BLaER1 (cell line): Measurements from ENCODE around the gene PCMT1.
"Not testable (repeated sequence)": the region's sequence is repeated elsewhere in the genome, so short reads cannot be mapped to it uniquely, and the experiment has no call there.

Experiments
- H3K27ac ChIP-seq: shearing (Covaris generic); formaldehyde crosslinking; 2 replicates; pipeline ENCODE4 v1.8.1; 2022
- H3K27me3 ChIP-seq: shearing (Covaris generic); formaldehyde crosslinking; 2 replicates; pipeline ENCODE4 v1.8.1; 2022
- H3K36me3 ChIP-seq: shearing (Covaris generic); formaldehyde crosslinking; 2 replicates; pipeline ENCODE4 v1.8.1; 2022
- H3K4me1 ChIP-seq: shearing (Covaris generic); formaldehyde crosslinking; 2 replicates; pipeline ENCODE4 v1.8.1; 2022
- H3K4me2 ChIP-seq: shearing (Covaris generic); formaldehyde crosslinking; 2 replicates; pipeline ENCODE4 v1.8.1; 2022
- H3K4me3 ChIP-seq: shearing (Covaris generic); formaldehyde crosslinking; 2 replicates; pipeline ENCODE4 v1.8.1; 2022
- H3K9ac ChIP-seq: shearing (Covaris generic); formaldehyde crosslinking; 2 replicates; pipeline ENCODE4 v1.8.1; 2022
- H3K9me3 ChIP-seq: shearing (Covaris generic); formaldehyde crosslinking; 2 replicates; pipeline ENCODE4 v1.8.1; 2022
- H4K20me1 ChIP-seq: shearing (Covaris generic); formaldehyde crosslinking; 2 replicates; pipeline ENCODE4 v1.8.1; 2022
- Cebpa-rat ChIP-seq: shearing (Covaris generic); IDR thresholded peaks from 2 replicates; pipeline ENCODE4 v1.8.1; 2022

PCMT1 gene

GRCh38 chr6:149723771-149724417, 25.6 kb upstream of the PCMT1 start:
- Histone ChIP-seq H3K4me1 (peaks cover 14% of the 10 kb centered on the region), H3K27me3 (no peaks in the 10 kb centered on the region), H3K4me2 (no peak overlapping the region), H3K36me3 (peaks cover 70% of the 10 kb centered on the region), H3K9ac (no peak overlapping the region), H3K27ac (no peak overlapping the region), H3K9me3 (no peaks in the 10 kb centered on the region), H4K20me1 (no peaks in the 10 kb centered on the region), H3K4me3 (no peak overlapping the region)
- no peak for TF ChIP-seq Cebpa-rat

- H3K27ac ChIP-seq, result no peak overlapping the region
- no peak for TF ChIP-seq Cebpa-rat
- no peak overlapping the region for H3K9ac ChIP-seq
- H3K4me1 ChIP-seq, result peaks cover 22% of the 10 kb centered on the region
- H3K36me3 ChIP-seq, result peaks cover 89% of the 10 kb centered on the region
- H3K27me3 ChIP-seq, result no peaks in the 10 kb centered on the region
- no peaks in the 10 kb centered on the region for H4K20me1 ChIP-seq
- no peak overlapping the region for H3K4me2 ChIP-seq
- H3K9me3 ChIP-seq, result no peaks in the 10 kb centered on the region
- H3K4me3 ChIP-seq, result no peak overlapping the region
Measured at GRCh38 chr6:149725785-149726184, 23.8 kb upstream of the PCMT1 start.

- no peaks in the 10 kb centered on the region for H4K20me1 ChIP-seq
- peak overlapping the region; percentile 61 for H3K4me2 ChIP-seq
- TF ChIP-seq Cebpa-rat, result no peak
- no peak overlapping the region for H3K4me3 ChIP-seq
- no peaks in the 10 kb centered on the region for H3K9me3 ChIP-seq
- H3K27ac ChIP-seq, result peak overlapping the region; percentile 59; the same call in 1 of the 2 replicates
- peaks cover 96% of the 10 kb centered on the region for H3K36me3 ChIP-seq
- 0 out of 2 replicates have a peak overlapping the region, but pooled peaks have one; percentile 45 for H3K9ac ChIP-seq
- H3K4me1 ChIP-seq, result peaks cover 22% of the 10 kb centered on the region
- no peaks in the 10 kb centered on the region for H3K27me3 ChIP-seq
Measured at GRCh38 chr6:149727793-149728498, 21.6 kb upstream of the PCMT1 start.

GRCh38 chr6:149728499-149729234, 20.9 kb upstream of the PCMT1 start:
- Histone ChIP-seq H3K4me2 (peak overlapping the region; percentile 61), H4K20me1 (no peaks in the 10 kb centered on the region), H3K27ac (peak overlapping the region; percentile 59), H3K9ac (0 out of 2 replicates have a peak overlapping the region, but pooled peaks have one; percentile 45), H3K36me3 (peaks cover 95% of the 10 kb centered on the region), H3K4me3 (no peak overlapping the region), H3K9me3 (no peaks in the 10 kb centered on the region), H3K4me1 (peaks cover 22% of the 10 kb centered on the region), H3K27me3 (no peaks in the 10 kb centered on the region)
- TF ChIP-seq Cebpa-rat, result no peak

GRCh38 chr6:149729824-149730223, 19.7 kb upstream of the PCMT1 start:
- no peak for TF ChIP-seq Cebpa-rat
- no peaks in the 10 kb centered on the region for H3K27me3 ChIP-seq
- peaks cover 95% of the 10 kb centered on the region for H3K36me3 ChIP-seq
- peaks cover 22% of the 10 kb centered on the region for H3K4me1 ChIP-seq
- H3K4me2 ChIP-seq, result no peak overlapping the region
- no peak overlapping the region for H3K27ac ChIP-seq
- no peaks in the 10 kb centered on the region for H3K9me3 ChIP-seq
- 0 out of 2 replicates have a peak, but pooled peaks cover 8% of the 10 kb centered on the region for H4K20me1 ChIP-seq
- no peak overlapping the region for H3K4me3 ChIP-seq
- H3K9ac ChIP-seq, result no peak overlapping the region

GRCh38 chr6:149733089-149733720, 16.3 kb upstream of the PCMT1 start:
- H3K36me3 ChIP-seq, result peaks cover 97% of the 10 kb centered on the region

GRCh38 chr6:149734915-149735314, 14.6 kb upstream of the PCMT1 start:
- peaks cover 97% of the 10 kb centered on the region for H3K36me3 ChIP-seq

More at GRCh38 chr6:149733089-149733720, 16.3 kb upstream of the PCMT1 start:
- Histone ChIP-seq H4K20me1 (0 out of 2 replicates have a peak, but pooled peaks cover 9% of the 10 kb centered on the region), H3K27ac (no peak overlapping the region), H3K4me3 (no peak overlapping the region), H3K9ac (no peak overlapping the region), H3K4me1 (peaks cover 16% of the 10 kb centered on the region), H3K4me2 (no peak overlapping the region), H3K9me3 (no peaks in the 10 kb centered on the region), H3K27me3 (no peaks in the 10 kb centered on the region)
- TF ChIP-seq Cebpa-rat, result no peak

GRCh38 chr6:149745252-149745651, 4.3 kb upstream of the PCMT1 start:
- Histone ChIP-seq H3K4me1 (peaks cover 24% of the 10 kb centered on the region), H3K4me2 (peak overlapping the region; percentile 87), H3K9ac (peak overlapping the region; percentile 86), H4K20me1 (peaks cover 18% of the 10 kb centered on the region), H3K4me3 (peak overlapping the region; percentile 79), H3K36me3 (peaks cover 45% of the 10 kb centered on the region)
- H3K9me3 ChIP-seq, H3K27ac ChIP-seq, H3K27me3 ChIP-seq: not testable (repeated sequence)

More at GRCh38 chr6:149734915-149735314, 14.6 kb upstream of the PCMT1 start:
- Histone ChIP-seq H3K9me3 (no peaks in the 10 kb centered on the region), H3K27me3 (no peaks in the 10 kb centered on the region), H3K27ac (no peak overlapping the region), H3K4me1 (no peaks in the 10 kb centered on the region), H3K9ac (no peak overlapping the region), H3K4me2 (no peak overlapping the region), H4K20me1 (0 out of 2 replicates have a peak, but pooled peaks cover 9% of the 10 kb centered on the region), H3K4me3 (no peak overlapping the region)
- TF ChIP-seq Cebpa-rat, result no peak

GRCh38 chr6:149746147-149746946, 3.2 kb upstream of the PCMT1 start, which contains the start of gene NUP43:
Gene NUP43 (minus strand): TSS chr6:149746529. CDS start chr6:149746495, 34 bp downstream.
- no peak for TF ChIP-seq Cebpa-rat
- Histone ChIP-seq H3K9me3 (no peaks in the 10 kb centered on the region), H3K9ac (peak within 1 kb of the TSS; percentile 86), H3K36me3 (peaks cover 34% of the 10 kb centered on the region), H3K4me1 (peaks cover 35% of the 10 kb centered on the region), H4K20me1 (peaks cover 29% of the 10 kb centered on the region), H3K27ac (peak within 1 kb of the TSS; percentile 75), H3K4me3 (peak within 1 kb of the TSS; percentile 79), H3K27me3 (no peaks in the 10 kb centered on the region), H3K4me2 (peak within 1 kb of the TSS; percentile 87)

- not testable (repeated sequence) for H3K9me3 ChIP-seq, H3K36me3 ChIP-seq, H3K27me3 ChIP-seq
- H3K4me1 ChIP-seq, result peaks cover 40% of the 10 kb centered on the region
- peak overlapping the region; percentile 97 for H3K4me2 ChIP-seq
- peak overlapping the region; percentile 93 for H3K9ac ChIP-seq
- peak overlapping the region; percentile 86 for H3K27ac ChIP-seq
- H4K20me1 ChIP-seq, result peaks cover 57% of the 10 kb centered on the region
- H3K4me3 ChIP-seq, result peak overlapping the region; percentile 99
Measured at GRCh38 chr6:149749082-149749593, 403 bp upstream of the PCMT1 start.
